Common myeloid progenitor, CD34-positive (primary cell): Measurements from ENCODE around the gene DENND4B.
A peak's percentile ranks its signal among the peaks of the same experiment; 100 is the strongest.

Experiments used
- CTCF ChIA-PET: fragments of 350-600 bp; sonication (Branson Sonifier 250); formaldehyde crosslinking; loops from one replicate; lab custom pipeline; 2021; ENCODE audit warnings: antibody characterized with exemption; lab: Charles Lee
- POLR2A ChIA-PET: fragments of 350-600 bp; sonication (Branson Sonifier 250); formaldehyde crosslinking; loops from one replicate; lab custom pipeline; 2021; ENCODE audit warnings: antibody characterized with exemption; lab: Charles Lee
- DNase-seq, 3 donors: peaks; one replicate each; pipeline versions ENCODE4 v3.0.0 to v3.0.0-alpha.2; 2013
- H3K27ac ChIP-seq, 2 experiments: 1 replicate in 1 of 2; 2 replicates in 1 of 2; pipeline ENCODE4 v1.7.0; 2013; ENCODE audit warnings: inconsistent platforms in 2 of 2, low read length in 2 of 2, mild to moderate bottlenecking in 2 of 2, low read depth in 1 of 2, moderate library complexity in 1 of 2; ENCODE audit not compliant: severe bottlenecking in 2 of 2, insufficient read depth in 1 of 2, poor library complexity in 1 of 2
- H3K27me3 ChIP-seq, 5 experiments: replicated peaks in 2 of 5; 1 replicate in 3 of 5; 2 replicates in 2 of 5; pipeline versions ENCODE4 v1.6.1 to v1.7.0; 2013; ENCODE audit warnings: low read length in 4 of 5, mild to moderate bottlenecking in 2 of 5, moderate library complexity in 2 of 5, inconsistent platforms in 1 of 5; ENCODE audit not compliant: insufficient read depth in 5 of 5, control insufficient read depth in 4 of 5
- H3K36me3 ChIP-seq, 4 experiments: 1 replicate in 2 of 4; 2 replicates in 2 of 4; pipeline versions ENCODE4 v1.6.1 to v1.7.0; 2013; ENCODE audit warnings: low read length in 3 of 4, control low read depth in 1 of 4, mild to moderate bottlenecking in 1 of 4; ENCODE audit not compliant: control insufficient read depth in 4 of 4, insufficient read depth in 4 of 4
- H3K4me1 ChIP-seq, 4 experiments: 1 replicate in 3 of 4; 2 replicates in 1 of 4; pipeline versions ENCODE4 v1.6.1 to v1.7.1; 2013; ENCODE audit warnings: low read length in 3 of 4, mild to moderate bottlenecking in 3 of 4, control low read depth in 1 of 4, inconsistent platforms in 1 of 4, moderate library complexity in 1 of 4; ENCODE audit not compliant: control insufficient read depth in 4 of 4, insufficient read depth in 4 of 4; ENCODE audit errors: control extremely low read depth in 1 of 4
- H3K4me3 ChIP-seq, 7 experiments: 1 replicate in 4 of 7; 2 replicates in 3 of 7; pipeline versions ENCODE4 v1.5.1 to v1.7.0; 2013; ENCODE audit warnings: mild to moderate bottlenecking in 7 of 7, low read length in 6 of 7, moderate library complexity in 6 of 7, inconsistent platforms in 2 of 7, low read depth in 2 of 7, control low read depth in 1 of 7; ENCODE audit not compliant: insufficient read depth in 4 of 7, control insufficient read depth in 1 of 7; ENCODE audit errors: extremely low read depth in 1 of 7
- H3K9me3 ChIP-seq, 5 experiments: 1 replicate in 4 of 5; 2 replicates in 1 of 5; pipeline versions ENCODE4 v1.6.1 to v1.7.1; 2013; ENCODE audit warnings: low read length in 4 of 5, mild to moderate bottlenecking in 2 of 5, inconsistent platforms in 1 of 5, low read depth in 1 of 5, moderate library complexity in 1 of 5; ENCODE audit not compliant: control insufficient read depth in 4 of 5, insufficient read depth in 2 of 5; ENCODE audit errors: control extremely low read depth in 1 of 5
- WGBS: methylation state at CpG from one replicate; pipeline ENCODE4 v1.1.5; 2013; ENCODE audit not compliant: insufficient coverage; 5-methylcytosine and 5-hydroxymethylcytosine counted together

Gene DENND4B

GRCh38 chr1:153959454-153959853 is 12.9 kb upstream of the DENND4B start:
- ChIA-PET CTCF (interaction anchor here (1.2 to 6.2 kb wide), 2 partner anchors 13 to 18 kb away, joined by 4 to 52 read pairs; partner anchors contain the start of genes DENND4B and JTB), POLR2A (interaction anchor here (1.4 to 1.6 kb wide), 2 partner anchors 28 to 31 kb away, joined by 3 to 4 read pairs; partner anchors contain the start of gene RPS27)
- H3K4me3 ChIP-seq, result no peak overlapping the region
- H3K4me1 ChIP-seq, result peaks cover 20 to 72% (median 59%) of the 10 kb centered on the region in 4 experiments
- WGBS, result 100% methylated on average over 1 of the region's 3 CpGs
- peak overlapping the region in 1 of 2 experiments; percentile 90 for H3K27ac ChIP-seq
- no peaks in the 10 kb centered on the region for H3K27me3 ChIP-seq
- peaks cover 0 to 35% (median 23%) of the 10 kb centered on the region in 4 experiments for H3K36me3 ChIP-seq
- DNase-seq, result no peak
- no peaks in the 10 kb centered on the region for H3K9me3 ChIP-seq

DNA sequence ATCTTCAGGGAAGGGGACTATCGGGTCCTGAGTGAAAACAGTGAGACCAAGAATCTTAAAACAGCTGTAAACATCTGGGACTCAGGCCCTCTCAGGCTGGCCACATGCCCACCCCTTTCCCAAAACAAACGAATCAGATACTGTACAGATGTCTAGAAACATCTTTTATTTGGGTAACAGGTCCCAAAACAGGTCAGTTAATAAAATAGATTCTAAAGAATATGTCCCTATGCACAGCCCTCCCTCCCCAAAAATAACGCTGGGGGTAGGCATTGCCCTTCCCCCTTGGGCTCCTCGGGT is 12.4 kb upstream of the DENND4B start:
- H3K4me1 ChIP-seq, result peaks cover 20 to 67% (median 54%) of the 10 kb centered on the region in 4 experiments
- CTCF ChIA-PET, result interaction anchor here (1.1 to 6.2 kb wide), 3 partner anchors 8 to 19 kb away, joined by 4 to 52 read pairs (median 6); partner anchors contain the start of genes CREB3L4, DENND4B and JTB
- no peaks in the 10 kb centered on the region for H3K27me3 ChIP-seq
- H3K36me3 ChIP-seq, result peaks cover 0 to 39% (median 28%) of the 10 kb centered on the region in 4 experiments
- peak overlapping the region; percentile 83 to 90 for H3K27ac ChIP-seq
- WGBS, result 80% methylated on average over 1 of the region's 4 CpGs
- POLR2A ChIA-PET, result interaction anchor here (0.7 to 1.9 kb wide), 3 partner anchors 8 to 32 kb away, joined by 3 to 7 read pairs (median 4); partner anchors contain the start of genes CREB3L4 and RPS27
- H3K4me3 ChIP-seq, result peak overlapping the region in 4 of 7 experiments; percentile 87 to 97 (median 96)
- no peak for DNase-seq
- H3K9me3 ChIP-seq, result no peaks in the 10 kb centered on the region

DNA sequence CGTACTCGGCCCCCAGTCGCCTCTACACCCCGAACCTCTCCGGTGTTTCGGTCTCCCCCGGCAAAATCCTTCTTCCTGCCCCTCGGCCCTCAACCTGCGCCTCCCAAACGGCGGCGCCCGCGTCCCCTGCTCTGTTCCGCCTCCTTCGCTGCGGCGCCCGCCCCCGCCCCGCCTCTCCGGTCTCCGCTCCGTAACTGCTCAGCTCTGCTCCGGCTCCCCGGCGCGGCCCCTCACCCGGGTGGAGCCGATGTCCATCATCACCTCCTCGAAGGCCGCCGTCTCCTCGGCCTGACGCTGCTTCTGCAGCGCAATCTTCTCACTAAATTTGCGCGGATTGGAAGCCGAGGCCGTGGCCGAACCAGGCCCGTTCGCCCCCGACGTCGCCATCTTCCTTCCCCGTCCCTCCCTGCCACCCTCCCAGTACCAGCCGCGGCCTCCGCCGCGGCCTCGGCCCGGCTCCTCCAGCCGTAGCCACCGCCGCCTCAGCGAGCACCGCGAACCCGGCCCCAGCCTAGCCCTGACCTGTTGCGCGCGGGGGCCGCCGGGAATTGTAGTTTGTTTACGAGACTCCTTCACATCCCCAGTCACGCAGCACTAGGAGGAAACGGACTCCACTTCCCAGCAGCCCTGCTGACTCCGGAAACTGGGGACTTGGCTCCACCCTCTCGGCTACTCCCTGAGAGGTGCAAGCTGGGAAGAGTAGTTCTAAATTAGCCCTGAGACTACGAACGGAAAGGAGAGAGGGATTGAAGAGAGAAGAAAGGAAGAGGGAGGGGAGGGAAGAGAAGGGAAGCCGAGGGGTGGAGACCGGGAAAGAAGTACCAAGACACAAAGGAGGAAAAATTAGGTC is 11.8 kb upstream of the DENND4B start, which contains the start of gene CRTC2:
CRTC2 (minus strand) TSS at position 502 of the 850 bp plus-strand sequence; CDS start at position 387, 115 bp downstream.
- peak within 1 kb of the TSS; percentile 86 to 97 (median 94) for H3K4me3 ChIP-seq
- H3K36me3 ChIP-seq, result peaks cover 0 to 45% (median 31%) of the 10 kb centered on the region in 4 experiments
- under 1% methylated on average over 73 of the region's 75 CpGs for WGBS
- peak within 1 kb of the TSS; percentile 83 to 90 for H3K27ac ChIP-seq
- POLR2A ChIA-PET, result interaction anchor here (0.5 to 1.9 kb wide), 5 partner anchors 9 to 51 kb away, joined by 3 to 7 read pairs (median 4); partner anchors contain the start of genes CREB3L4 and RPS27
- no peaks in the 10 kb centered on the region for H3K27me3 ChIP-seq
- peak; percentile 97 to 99 (median 98) for DNase-seq
- peaks cover 20 to 63% (median 51%) of the 10 kb centered on the region in 4 experiments for H3K4me1 ChIP-seq
- CTCF ChIA-PET, result interaction anchor here (1.1 to 6.2 kb wide), 4 partner anchors 9 to 42 kb away, joined by 4 to 52 read pairs (median 5); partner anchors contain the start of genes CREB3L4, DENND4B and JTB
- H3K9me3 ChIP-seq, result no peaks in the 10 kb centered on the region

DNA sequence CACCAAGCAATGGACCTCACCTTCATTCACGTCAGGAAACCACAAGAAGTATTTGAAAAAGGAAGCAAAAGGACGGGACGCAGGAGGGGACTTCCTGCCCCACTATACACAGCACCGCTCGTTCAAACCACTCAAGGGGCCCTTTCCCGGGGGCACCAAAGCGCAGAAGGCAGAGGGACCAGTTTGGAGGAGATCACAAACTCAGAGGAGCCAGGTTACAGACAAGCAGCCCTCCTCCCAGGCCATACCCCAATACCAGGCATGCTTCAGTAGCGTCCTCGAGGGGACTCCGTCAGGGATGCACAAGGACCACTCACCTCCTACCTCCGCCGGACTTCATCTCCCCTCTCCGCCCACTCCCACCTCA is 11.2 kb upstream of the DENND4B start:
- H3K36me3 ChIP-seq, result peaks cover 0 to 49% (median 33%) of the 10 kb centered on the region in 4 experiments
- H3K27ac ChIP-seq, result peak overlapping the region; percentile 83 to 90
- CTCF ChIA-PET, result interaction anchor here (1.6 to 6.2 kb wide), 3 partner anchors 9 to 41 kb away, joined by 4 to 52 read pairs (median 18); partner anchors contain the start of genes CREB3L4 and DENND4B
- POLR2A ChIA-PET, result interaction anchor here (0.6 to 1.9 kb wide), 4 partner anchors 9 to 13 kb away, joined by 3 to 7 read pairs (median 4); partner anchors contain the start of gene CREB3L4
- peak in 2 of 3 donors; percentile 57 to 61 for DNase-seq
- 0% methylated on average over 9 of the region's 13 CpGs for WGBS
- H3K4me1 ChIP-seq, result peaks cover 20 to 59% (median 46%) of the 10 kb centered on the region in 4 experiments
- peak overlapping the region; percentile 86 to 97 (median 94) for H3K4me3 ChIP-seq
- no peaks in the 10 kb centered on the region for H3K9me3 ChIP-seq
- H3K27me3 ChIP-seq, result no peaks in the 10 kb centered on the region

DNA sequence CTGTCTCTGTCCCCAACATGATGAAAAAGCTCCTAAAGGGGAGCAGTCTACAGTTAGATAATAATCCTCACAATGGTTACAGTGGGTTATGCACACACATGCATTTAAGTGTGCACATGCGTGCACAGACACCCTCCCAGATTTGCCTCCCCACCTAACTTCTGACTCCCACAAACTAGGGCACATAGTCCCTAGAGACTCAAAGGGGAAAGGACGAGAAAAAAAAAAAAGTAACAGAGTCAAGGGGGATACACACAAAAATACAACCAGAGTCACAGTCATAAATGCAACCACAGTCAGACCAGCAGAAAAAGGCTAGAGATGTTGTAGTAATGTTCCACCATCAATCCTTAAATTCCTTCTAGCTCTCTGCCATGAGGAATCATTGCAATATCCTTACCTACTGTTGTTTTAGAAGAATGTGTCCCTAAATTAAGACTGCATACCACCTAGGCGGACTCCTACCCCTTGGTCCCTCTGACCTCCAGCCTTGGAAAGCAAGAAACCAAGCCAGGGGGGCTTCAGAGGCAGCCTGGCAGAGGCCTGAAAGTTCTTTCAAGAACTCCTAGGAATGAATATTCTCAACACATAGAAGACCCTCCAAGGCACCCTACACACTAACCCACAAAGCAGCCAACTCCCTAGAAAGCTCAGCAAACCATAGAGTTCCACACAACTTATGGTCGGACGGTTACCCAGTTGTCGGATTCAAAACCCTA is 10.6 kb upstream of the DENND4B start:
- peak overlapping the region; percentile 83 to 90 for H3K27ac ChIP-seq
- peaks cover 20 to 54% (median 40%) of the 10 kb centered on the region in 4 experiments for H3K4me1 ChIP-seq
- WGBS, result no CpG with 5 or more reads among the region's 6 CpGs
- H3K9me3 ChIP-seq, result no peaks in the 10 kb centered on the region
- ChIA-PET CTCF (interaction anchor here (1.0 to 6.2 kb wide), 5 partner anchors 10 to 41 kb away, joined by 3 to 52 read pairs (median 9); partner anchors contain the start of genes CREB3L4 and DENND4B), POLR2A (interaction anchor here (0.6 to 1.9 kb wide), 8 partner anchors 10 to 157 kb away, joined by 3 to 7 read pairs (median 4); partner anchors contain the start of genes CREB3L4 and RPS27)
- no peak for DNase-seq
- H3K27me3 ChIP-seq, result no peaks in the 10 kb centered on the region
- peaks cover 4 to 53% (median 38%) of the 10 kb centered on the region in 4 experiments for H3K36me3 ChIP-seq
- H3K4me3 ChIP-seq, result peak overlapping the region; percentile 86 to 97 (median 94)

- Histone ChIP-seq H3K4me1 (peaks cover 12 to 39% (median 30%) of the 10 kb centered on the region in 4 experiments), H3K9me3 (no peaks in the 10 kb centered on the region), H3K27ac (no peak overlapping the region), H3K36me3 (peaks cover 14 to 56% (median 43%) of the 10 kb centered on the region in 4 experiments), H3K4me3 (no peak overlapping the region), H3K27me3 (no peaks in the 10 kb centered on the region)
- POLR2A ChIA-PET, result no interaction called here
- no peak for DNase-seq
- CTCF ChIA-PET, result interaction anchor here (1.4 to 6.2 kb wide), 2 partner anchors 9 to 30 kb away, joined by 3 to 52 read pairs; partner anchors contain the start of gene DENND4B
- 95% methylated on average over 8 of the region's 10 CpGs for WGBS
These were observed 8.3 kb upstream of the DENND4B start for GRCh38 chr1:153954826-153955225.
